DOHH2 (cell line): ENCODE results near the gene CPLX3.

Experiments used
- H3F3A ChIP-seq: fragments of 200-600 bp; sonication (generic), shearing (Covaris generic); 2 replicates; pipeline ENCODE4 v1.6.0; 2016; ENCODE audit warnings: antibody characterized with exemption, mild to moderate bottlenecking; ENCODE audit not compliant: control insufficient read depth, insufficient read depth
- H3K27ac ChIP-seq: fragments of 200-600 bp; sonication (generic); 2 replicates; pipeline ENCODE4 v1.5.1; 2014; ENCODE audit warnings: low read depth, mild to moderate bottlenecking, low read length, moderate library complexity
- H3K27me3 ChIP-seq: fragments of 200-600 bp; sonication (generic); 2 replicates; pipeline ENCODE4 v1.6.1; 2014; ENCODE audit warnings: mild to moderate bottlenecking, low read length, mixed read lengths; ENCODE audit not compliant: control insufficient read depth
- H3K36me3 ChIP-seq: fragments of 200-600 bp; sonication (generic); 2 replicates; pipeline ENCODE4 v1.6.1; 2014; ENCODE audit warnings: mild to moderate bottlenecking, low read length, moderate library complexity, mixed read lengths; ENCODE audit not compliant: control insufficient read depth
- H3K4me1 ChIP-seq: fragments of 200-600 bp; sonication (generic); 2 replicates; pipeline ENCODE4 v1.6.1; 2014; ENCODE audit warnings: mild to moderate bottlenecking, low read length, mixed read lengths; ENCODE audit not compliant: control insufficient read depth
- H3K4me2 ChIP-seq: fragments of 200-600 bp; sonication (generic); 2 replicates; pipeline ENCODE4 v1.6.0; 2014; ENCODE audit warnings: mild to moderate bottlenecking, low read length, moderate library complexity
- H3K4me3 ChIP-seq: fragments of 200-600 bp; sonication (generic); 2 replicates; pipeline ENCODE4 v1.5.1; 2014; ENCODE audit warnings: mild to moderate bottlenecking, low read length, mixed read lengths
- H3K79me2 ChIP-seq: fragments of 200-600 bp; sonication (generic); 2 replicates; pipeline ENCODE4 v1.6.1; 2014; ENCODE audit warnings: mild to moderate bottlenecking, low read length, mixed read lengths; ENCODE audit not compliant: control insufficient read depth
- H3K9me2 ChIP-seq: fragments of 200-600 bp; sonication (generic); replicated peaks from 2 replicates; pipeline ENCODE4 v1.6.1; 2014; ENCODE audit warnings: mild to moderate bottlenecking, low read length, mixed read lengths; ENCODE audit not compliant: control insufficient read depth
- H3K9me3 ChIP-seq: fragments of 200-600 bp; sonication (generic); 2 replicates; pipeline ENCODE4 v1.6.1; 2014; ENCODE audit warnings: antibody characterized with exemption, low read length, mixed read lengths; ENCODE audit not compliant: control insufficient read depth, insufficient read depth
- H4K20me1 ChIP-seq: fragments of 200-600 bp; sonication (generic); 2 replicates; pipeline ENCODE4 v1.6.0; 2014; ENCODE audit warnings: low read depth, mild to moderate bottlenecking, antibody characterized with exemption, low read length, moderate library complexity; ENCODE audit not compliant: control insufficient read depth, insufficient read depth
- CTCF ChIP-seq: fragments of 200-600 bp; sonication (generic); IDR thresholded peaks from one replicate; pipeline ENCODE4 v1.5.1; 2014; ENCODE audit warnings: antibody characterized with exemption, mild to moderate bottlenecking, low read depth, low read length; ENCODE audit not compliant: poor library complexity, severe bottlenecking
- EZH2phosphoT487 ChIP-seq: fragments of 200-600 bp; sonication (generic); IDR thresholded peaks from 2 replicates; pipeline ENCODE4 v1.6.1; 2017; ENCODE audit warnings: borderline replicate concordance, mild to moderate bottlenecking, antibody characterized with exemption, low read length, moderate library complexity, mixed read lengths

The CPLX3 gene

GRCh38 chr15:74833376-74834107 lies 7.1 kb downstream of the CPLX3 start:
- H3K27me3 ChIP-seq, result peaks cover 6% of the 10 kb centered on the region
- no peaks in the 10 kb centered on the region for H4K20me1 ChIP-seq
- H3K27ac ChIP-seq, result 0 out of 2 replicates have a peak overlapping the region, but pooled peaks have one; percentile 8
- H3K79me2 ChIP-seq, result no peaks in the 10 kb centered on the region
- no peaks in the 10 kb centered on the region for H3K9me2 ChIP-seq
- peaks cover 25% of the 10 kb centered on the region for H3K4me1 ChIP-seq
- no peak overlapping the region for H3K4me3 ChIP-seq
- no peak for TF ChIP-seq CTCF
- no peak for TF ChIP-seq EZH2phosphoT487
- peak overlapping the region; percentile 36 for H3K4me2 ChIP-seq
- H3F3A ChIP-seq, result no peaks in the 10 kb centered on the region
- no peaks in the 10 kb centered on the region for H3K36me3 ChIP-seq
- no peaks in the 10 kb centered on the region for H3K9me3 ChIP-seq

DNA sequence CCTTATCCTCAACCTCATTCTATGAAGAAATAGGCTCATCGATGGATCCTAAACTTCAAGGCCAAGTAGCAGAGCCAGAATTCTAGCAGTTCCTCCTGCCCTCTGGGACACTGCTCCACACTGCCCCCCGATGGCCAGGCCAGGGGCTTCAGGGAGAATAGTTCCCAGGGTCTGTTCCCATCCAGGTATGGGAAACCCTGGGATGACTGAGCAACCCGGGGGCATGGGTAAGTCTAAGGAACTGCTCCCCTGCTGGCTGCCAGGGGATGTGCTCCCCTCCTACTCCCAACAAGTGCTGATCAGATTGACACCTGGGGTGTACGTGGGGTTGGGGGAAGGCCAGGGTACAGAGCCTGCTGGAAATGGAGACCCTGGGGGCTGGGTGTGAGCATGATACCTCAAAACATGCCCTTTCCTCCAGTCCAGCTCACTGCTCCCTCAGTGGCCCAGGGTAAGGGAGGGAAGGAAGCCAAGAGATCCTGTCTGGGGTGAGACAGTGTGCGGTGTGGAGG lies 8.9 kb downstream of the CPLX3 start:
- Histone ChIP-seq H3K4me3 (no peak overlapping the region), H3K9me2 (no peaks in the 10 kb centered on the region), H4K20me1 (no peaks in the 10 kb centered on the region), H3F3A (no peaks in the 10 kb centered on the region), H3K36me3 (no peaks in the 10 kb centered on the region), H3K27ac (no peak overlapping the region), H3K4me2 (no peak overlapping the region), H3K4me1 (peaks cover 25% of the 10 kb centered on the region), H3K9me3 (no peaks in the 10 kb centered on the region), H3K27me3 (no peaks in the 10 kb centered on the region), H3K79me2 (no peaks in the 10 kb centered on the region)
- no peak for TF ChIP-seq EZH2phosphoT487
- peak; percentile 97 for TF ChIP-seq CTCF

DNA sequence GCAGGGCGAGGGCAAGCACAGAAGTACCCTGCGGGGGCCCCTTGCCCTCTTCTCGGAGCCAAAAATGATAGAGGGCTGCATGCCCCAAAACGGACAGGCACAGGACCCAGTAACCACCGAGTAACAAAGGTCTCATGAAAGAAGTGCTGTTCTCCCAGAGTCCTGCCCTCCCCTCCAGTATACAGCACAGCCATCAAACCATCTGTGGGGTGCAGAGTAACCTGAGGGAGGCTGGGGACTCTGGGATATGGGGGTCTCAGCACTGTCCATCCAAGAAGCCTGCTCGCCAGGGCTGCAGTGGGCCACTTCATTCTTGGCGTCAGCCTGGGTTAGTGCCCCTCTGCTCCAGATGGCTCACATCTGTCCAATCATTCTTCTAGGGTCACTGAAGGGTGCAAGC lies 10.4 kb downstream of the CPLX3 start:
- no peak overlapping the region for H3K4me2 ChIP-seq
- no peaks in the 10 kb centered on the region for H3K27me3 ChIP-seq
- no peaks in the 10 kb centered on the region for H3K9me3 ChIP-seq
- H3F3A ChIP-seq, result no peaks in the 10 kb centered on the region
- no peaks in the 10 kb centered on the region for H3K79me2 ChIP-seq
- H3K36me3 ChIP-seq, result peaks cover 3% of the 10 kb centered on the region; the same call in 1 of the 2 replicates
- no peak overlapping the region for H3K27ac ChIP-seq
- peaks cover 27% of the 10 kb centered on the region for H3K4me1 ChIP-seq
- TF ChIP-seq EZH2phosphoT487 (no peak), CTCF (no peak)
- no peak overlapping the region for H3K4me3 ChIP-seq
- H3K9me2 ChIP-seq, result no peaks in the 10 kb centered on the region
- 0 out of 2 replicates have a peak, but pooled peaks cover under 1% of the 10 kb centered on the region for H4K20me1 ChIP-seq
